Esophagus squamous epithelium (tissue), 5 donors: ENCODE results near the gene AADACL3. TPM values are rescaled to one million over a fixed set of nuclear protein-coding genes. Genes with fewer than 3 reads are reported as not detected.

ENCODE experiments used
- DNase-seq: peaks from one replicate; lab custom pipeline; 2025; lab: John Stamatoyannopoulos, UW
- H3K27ac ChIP-seq, 4 donors: fragments of 200-600 bp; sonication (generic); one replicate each; pipeline ENCODE4 v1.5.1; 2016 to 2019; ENCODE audit warnings: mild to moderate bottlenecking in 1 of 4
- H3K27me3 ChIP-seq, 4 donors: fragments of 200-600 bp; sonication (generic); 1 replicate in 3 of 4; 2 replicates in 1 of 4; pipeline versions ENCODE4 v1.5.1 to v1.6.0; 2017 to 2021; ENCODE audit warnings: antibody characterized with exemption in 1 of 4
- H3K36me3 ChIP-seq, 3 donors: fragments of 200-600 bp; sonication (generic); one replicate each; pipeline ENCODE4 v1.5.1; 2016 to 2019
- H3K4me1 ChIP-seq, 3 donors: fragments of 200-600 bp; sonication (generic); one replicate each; pipeline ENCODE4 v1.5.1; 2017 to 2019
- H3K4me3 ChIP-seq, 4 donors: fragments of 200-600 bp; sonication (generic); 1 replicate in 3 of 4; 2 replicates in 1 of 4; pipeline ENCODE4 v1.5.1; 2016 to 2019; ENCODE audit warnings: mild to moderate bottlenecking in 2 of 4, moderate library complexity in 1 of 4
- H3K9me3 ChIP-seq, 3 donors: fragments of 200-600 bp; sonication (generic); one replicate each; pipeline ENCODE4 v1.5.1; 2016 to 2019
- POLR2A ChIP-seq, 4 donors: fragments of 450-650 bp; IDR thresholded peaks; one replicate each; pipeline ENCODE4 v1.6.1; 2017; ENCODE audit warnings: antibody characterized with exemption in 4 of 4, mild to moderate bottlenecking in 4 of 4, moderate library complexity in 3 of 4
- WGBS, 2 donors: methylation state at CpG; one replicate each; pipeline ENCODE4 v1.1.5; 2018; 5-methylcytosine and 5-hydroxymethylcytosine counted together
- intact Hi-C: fragments of 100-400 bp; cut with DNase I; formaldehyde crosslinking; loops from one replicate; pipeline ENCODE4 v1.15.0; 2022
- total RNA-seq, 4 donors: library from RNA; depleted of rRNA; stranded (reverse); fragments of >200 nt; gene quantifications; one replicate each; pipeline ENCODE4 v1.1.0, GENCODE V29; 2016
- TF ChIP-seq, protein P1 (sequence below), 6 experiments: fragments of 450-650 bp in 4 of 6; fragments of 200-600 bp in 2 of 6; sonication (generic) in 2 of 6; IDR thresholded peaks; one replicate each; pipeline ENCODE4 v1.5.1; 2016 to 2019; ENCODE audit warnings: antibody characterized with exemption in 6 of 6, mild to moderate bottlenecking in 4 of 6, moderate library complexity in 4 of 6
- donor health status: DM: yes; HTN: yes; CAD: no.

Gene AADACL3
- total RNA-seq, 4 donors from 2014 or later = not detected

DNA sequence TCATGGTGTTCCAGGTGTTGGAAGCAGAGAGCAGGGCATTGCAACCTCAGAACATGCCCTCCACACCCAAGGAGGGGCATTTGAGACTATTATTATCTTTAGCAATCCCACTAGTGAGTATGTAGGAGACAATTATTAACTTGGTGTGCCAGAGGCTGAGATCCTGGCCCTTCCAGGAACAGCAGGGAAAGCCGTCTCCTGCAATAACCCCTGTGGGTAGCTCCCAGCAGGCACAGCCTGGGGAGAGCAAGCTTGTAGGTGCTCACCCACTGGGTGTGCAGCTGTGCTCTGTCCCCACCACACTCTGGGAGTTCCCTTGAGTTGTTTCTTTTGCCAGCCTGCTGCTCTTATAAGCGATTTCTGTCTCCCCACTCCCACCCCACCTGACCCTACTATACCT lies 40.4 kb downstream of the AADACL3 start:
- H3K9me3 ChIP-seq = no peaks in the 10 kb centered on the region
- WGBS, 2 donors = 44 to 50% methylated on average over 1 of the region's 2 CpGs
- H3K4me3 ChIP-seq = no peak overlapping the region
- intact Hi-C loops = no loop called here
- H3K36me3 ChIP-seq = no peaks in the 10 kb centered on the region
- H3K27me3 ChIP-seq = peaks cover 0 to 39% (median 0%) of the 10 kb centered on the region in 4 donors
- DNase-seq = no peak
- H3K4me1 ChIP-seq = no peaks in the 10 kb centered on the region
- no peak overlapping the region for H3K27ac ChIP-seq
- TF ChIP-seq, protein P1, sequence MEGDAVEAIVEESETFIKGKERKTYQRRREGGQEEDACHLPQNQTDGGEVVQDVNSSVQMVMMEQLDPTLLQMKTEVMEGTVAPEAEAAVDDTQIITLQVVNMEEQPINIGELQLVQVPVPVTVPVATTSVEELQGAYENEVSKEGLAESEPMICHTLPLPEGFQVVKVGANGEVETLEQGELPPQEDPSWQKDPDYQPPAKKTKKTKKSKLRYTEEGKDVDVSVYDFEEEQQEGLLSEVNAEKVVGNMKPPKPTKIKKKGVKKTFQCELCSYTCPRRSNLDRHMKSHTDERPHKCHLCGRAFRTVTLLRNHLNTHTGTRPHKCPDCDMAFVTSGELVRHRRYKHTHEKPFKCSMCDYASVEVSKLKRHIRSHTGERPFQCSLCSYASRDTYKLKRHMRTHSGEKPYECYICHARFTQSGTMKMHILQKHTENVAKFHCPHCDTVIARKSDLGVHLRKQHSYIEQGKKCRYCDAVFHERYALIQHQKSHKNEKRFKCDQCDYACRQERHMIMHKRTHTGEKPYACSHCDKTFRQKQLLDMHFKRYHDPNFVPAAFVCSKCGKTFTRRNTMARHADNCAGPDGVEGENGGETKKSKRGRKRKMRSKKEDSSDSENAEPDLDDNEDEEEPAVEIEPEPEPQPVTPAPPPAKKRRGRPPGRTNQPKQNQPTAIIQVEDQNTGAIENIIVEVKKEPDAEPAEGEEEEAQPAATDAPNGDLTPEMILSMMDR (IDR thresholded peaks at IDR 0.05) = no peak
- TF ChIP-seq POLR2A (IDR thresholded peaks at IDR 0.05) = no peak

DNA sequence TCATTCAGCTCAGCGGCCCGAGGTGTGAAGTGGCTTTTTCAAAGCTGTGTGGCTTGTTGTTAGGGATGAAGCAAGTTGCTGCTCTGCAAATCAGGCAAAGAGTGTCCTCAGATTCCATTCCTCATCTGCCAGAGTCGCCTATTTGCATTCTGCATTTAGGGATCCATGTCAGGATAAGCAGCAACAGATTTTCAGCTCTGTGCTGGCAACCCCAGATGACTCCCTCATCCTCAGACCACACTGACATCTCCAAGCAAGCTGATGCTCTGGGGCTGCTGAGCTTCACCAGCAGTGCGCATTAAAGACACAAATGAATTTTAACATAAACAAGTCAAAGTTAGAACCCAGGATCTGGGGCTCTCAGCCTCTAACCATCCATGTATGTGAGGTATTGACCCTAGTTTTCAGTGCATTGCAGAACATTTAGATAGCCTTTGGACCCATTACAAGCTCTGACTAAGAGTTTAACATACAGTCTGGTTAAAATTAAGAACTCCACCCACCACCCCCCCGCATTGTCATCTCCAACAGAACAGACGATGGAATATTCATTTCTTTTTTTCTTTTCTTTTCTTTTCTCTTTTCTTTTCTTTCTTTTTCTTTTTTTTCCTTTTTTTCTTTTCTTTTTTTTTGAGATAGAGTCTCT lies 41.0 kb downstream of the AADACL3 start:
- Histone ChIP-seq H3K36me3 (no peaks in the 10 kb centered on the region), H3K27ac (no peak overlapping the region), H3K4me3 (no peak overlapping the region), H3K27me3 (peaks cover 0 to 40% (median 0%) of the 10 kb centered on the region in 4 donors), H3K4me1 (no peaks in the 10 kb centered on the region), H3K9me3 (no peaks in the 10 kb centered on the region)
- no peak for DNase-seq
- TF ChIP-seq POLR2A (IDR thresholded peaks at IDR 0.05) = no peak
- TF ChIP-seq, protein P1 (IDR thresholded peaks at IDR 0.05) = no peak
- 49 to 68% methylated on average over 3 to 4 of the region's 6 CpGs for WGBS, 2 donors
- intact Hi-C loops = no loop called here

DNA sequence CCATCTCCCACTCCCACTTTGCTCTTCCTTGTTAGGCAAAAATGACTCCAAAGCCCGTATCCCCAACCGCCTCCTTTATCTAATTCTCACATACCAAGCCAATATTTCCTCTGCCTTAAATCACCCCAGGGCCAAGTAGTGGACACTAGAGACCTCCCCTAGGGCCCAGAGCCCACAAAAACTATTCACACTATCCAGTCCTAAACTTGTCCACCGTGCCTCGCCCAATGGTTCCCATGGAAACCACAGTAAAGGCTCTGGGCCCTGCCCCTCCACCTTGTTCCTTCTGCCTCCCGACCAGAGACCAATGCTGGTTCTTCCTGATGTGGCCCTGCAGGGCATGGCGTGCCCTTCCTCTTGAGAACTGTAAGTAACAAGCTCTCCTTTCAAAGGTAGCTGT lies 41.9 kb downstream of the AADACL3 start:
- TF ChIP-seq, protein P1 (IDR thresholded peaks at IDR 0.05) = no peak
- no peak for TF ChIP-seq POLR2A (IDR thresholded peaks at IDR 0.05)
- WGBS, 2 donors = 59 to 67% methylated on average over 5 to 6 of the region's 6 CpGs
- DNase-seq = no peak
- Histone ChIP-seq H3K9me3 (no peaks in the 10 kb centered on the region), H3K27ac (no peak overlapping the region), H3K36me3 (no peaks in the 10 kb centered on the region), H3K4me3 (no peak overlapping the region), H3K27me3 (peaks cover 0 to 40% (median 0%) of the 10 kb centered on the region in 4 donors), H3K4me1 (no peaks in the 10 kb centered on the region)
- intact Hi-C loops = no loop called here

DNA sequence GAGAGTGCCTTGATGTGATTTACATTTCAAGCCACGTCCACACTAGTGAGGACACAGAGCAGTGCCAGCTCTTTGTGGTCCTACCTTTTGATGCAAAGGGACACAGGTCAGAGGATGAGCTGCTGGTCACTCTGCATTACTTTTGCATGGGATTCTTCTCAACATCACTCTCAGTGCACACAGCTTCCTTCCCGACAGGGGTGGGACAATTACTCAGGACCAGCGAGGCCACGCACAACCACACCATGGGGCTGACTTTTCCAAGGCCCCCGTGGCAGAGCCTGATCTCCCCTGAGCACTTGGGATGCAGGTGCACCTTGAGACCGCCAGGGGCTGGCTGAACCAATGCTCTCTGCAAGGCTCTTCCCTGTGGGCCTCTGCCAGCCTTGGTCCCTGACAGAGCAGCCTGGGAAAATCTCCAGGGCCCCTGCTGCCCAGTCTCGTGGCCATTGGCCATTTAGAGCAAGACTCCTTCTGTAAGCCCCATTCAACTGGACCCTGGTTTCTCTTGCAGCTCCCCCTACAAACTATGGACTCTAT lies 44.4 kb downstream of the AADACL3 start:
- Histone ChIP-seq H3K36me3 (no peaks in the 10 kb centered on the region), H3K27ac (no peak overlapping the region), H3K9me3 (no peaks in the 10 kb centered on the region), H3K27me3 (peaks cover 0 to 40% (median 0%) of the 10 kb centered on the region in 4 donors), H3K4me3 (no peak overlapping the region), H3K4me1 (no peaks in the 10 kb centered on the region)
- 41 to 86% methylated on average over 1 to 4 of the region's 7 CpGs for WGBS, 2 donors
- DNase-seq = no peak
- TF ChIP-seq, protein P1 (IDR thresholded peaks at IDR 0.05) = peak in 1 of 6 experiments; percentile 8
- no peak for TF ChIP-seq POLR2A (IDR thresholded peaks at IDR 0.05)
- intact Hi-C loops = no loop called here

DNA sequence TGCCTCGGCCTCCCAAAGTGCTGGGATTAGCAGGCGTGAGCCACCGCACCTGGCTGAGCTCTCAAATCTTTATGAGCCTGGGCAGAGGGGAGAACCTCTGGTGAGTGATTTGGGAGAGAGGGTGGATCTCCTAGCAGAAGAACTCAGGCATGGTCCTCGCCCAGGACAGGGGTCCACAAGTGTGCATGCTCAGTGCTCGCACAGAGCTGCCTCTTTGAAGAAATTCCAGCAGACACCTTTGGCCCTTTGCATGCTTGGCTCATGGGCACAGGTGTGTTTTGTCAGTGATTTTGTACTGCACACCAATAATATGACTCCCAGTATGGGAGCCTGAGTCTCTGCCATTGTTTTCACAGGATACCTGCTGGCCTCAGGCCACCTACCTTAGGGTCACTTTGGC lies 45.9 kb downstream of the AADACL3 start:
- H3K36me3 ChIP-seq = no peaks in the 10 kb centered on the region
- intact Hi-C loops = no loop called here
- H3K9me3 ChIP-seq = no peaks in the 10 kb centered on the region
- TF ChIP-seq POLR2A (IDR thresholded peaks at IDR 0.05) = no peak
- TF ChIP-seq, protein P1 (IDR thresholded peaks at IDR 0.05) = no peak
- no peak overlapping the region for H3K4me3 ChIP-seq
- DNase-seq = no peak
- H3K4me1 ChIP-seq = no peaks in the 10 kb centered on the region
- no peak overlapping the region for H3K27ac ChIP-seq
- peaks cover 0 to 34% (median 0%) of the 10 kb centered on the region in 4 donors for H3K27me3 ChIP-seq
- 63 to 71% methylated on average over 2 of the region's 5 CpGs for WGBS, 2 donors
